22Rv1 (cell line): ENCODE data around the gene RC3H1.

Experiments
- CTCF ChIP-seq: fragments of 450-650 bp; IDR thresholded peaks from 2 replicates; pipeline ENCODE4 v1.5.1; 2017; ENCODE audit warnings: mild to moderate bottlenecking
- ZFX ChIP-seq: fragments of 450-650 bp; IDR thresholded peaks from 2 replicates; pipeline ENCODE4 v1.6.1; 2017; ENCODE audit warnings: antibody characterized with exemption, borderline replicate concordance

GRCh38 chr1:173900427-173900826, 121.7 kb downstream of the RC3H1 start:
- TF ChIP-seq CTCF (no peak), ZFX (no peak)
